IPS-NIHi11 (cell line): ENCODE data around the gene LCN10.
A peak's percentile ranks its signal among the peaks of the same experiment; 100 is the strongest.
"Not testable (repeated sequence)": the region's sequence is repeated elsewhere in the genome, so short reads cannot be mapped to it uniquely, and the experiment has no call there.

Experiments
- DNase-seq: peaks from one replicate; pipeline ENCODE4 v3.0.0; 2012; ENCODE audit warnings: mixed read lengths, low spot score

Gene LCN10

GRCh38 chr9:136742591-136743391, at the start of gene LCN10:
TSS of gene LCN10 (minus strand) at chr9:136742940. CDS start at chr9:136742903, 37 bp downstream.
- DNase-seq, result peak; percentile 92

GRCh38 chr9:136791516-136792276, 49.0 kb upstream of the LCN10 start:
- DNase-seq, result peak; percentile 76

DNA sequence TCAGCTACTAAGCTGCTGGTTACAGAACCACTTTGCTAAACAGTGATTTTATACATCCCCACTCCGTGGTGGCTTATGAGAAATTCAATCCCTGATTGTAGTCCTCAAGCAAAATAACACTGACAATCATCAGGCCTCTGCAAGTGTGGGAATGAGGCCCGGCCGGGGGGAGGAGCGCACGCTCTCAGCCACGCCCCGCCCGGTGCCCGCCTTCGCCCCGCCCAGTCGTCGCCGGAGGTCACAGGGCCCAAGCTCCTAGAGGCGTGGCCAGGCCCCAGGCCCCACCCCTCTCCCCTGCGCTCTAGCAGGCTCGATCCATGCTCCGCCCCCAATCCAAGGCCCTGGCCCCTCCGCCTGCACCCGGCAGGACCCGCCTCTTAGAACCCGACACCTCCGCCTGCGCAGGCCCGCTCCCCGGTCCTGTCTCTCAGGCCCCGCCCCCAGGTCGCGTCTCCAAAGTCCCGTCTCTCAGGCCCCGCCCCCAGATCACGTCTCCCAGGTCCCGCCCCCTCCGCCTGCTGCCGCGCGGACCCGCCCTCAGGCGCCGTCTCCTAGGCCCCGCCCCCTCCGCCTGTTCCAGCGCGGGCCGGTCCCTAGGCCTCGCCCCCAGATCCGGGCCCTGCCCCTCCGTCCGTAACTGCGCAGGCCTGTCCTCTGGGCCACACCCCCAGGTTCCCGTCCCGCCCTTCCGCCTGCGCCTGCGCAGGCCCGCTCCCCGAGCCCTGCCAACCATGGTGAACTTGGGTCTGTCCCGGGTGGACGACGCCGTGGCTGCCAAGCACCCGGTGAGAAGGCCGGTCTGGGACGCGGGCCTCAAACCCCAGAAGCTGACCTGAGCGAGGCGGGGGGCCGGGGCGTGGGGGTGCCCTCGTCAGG, 48.1 kb upstream of the LCN10 start, which contains the start of gene TMEM141:
Gene TMEM141 (plus strand): TSS at position 705 of the 876 bp plus-strand sequence. CDS start 27 bp downstream, at position 732.
- DNase-seq, result peak; percentile 93

GRCh38 chr9:136789523-136789937, 46.8 kb upstream of the LCN10 start:
- no peak for DNase-seq

GRCh38 chr9:136788644-136789522, 46.1 kb upstream of the LCN10 start:
- not testable (repeated sequence) for DNase-seq

DNA sequence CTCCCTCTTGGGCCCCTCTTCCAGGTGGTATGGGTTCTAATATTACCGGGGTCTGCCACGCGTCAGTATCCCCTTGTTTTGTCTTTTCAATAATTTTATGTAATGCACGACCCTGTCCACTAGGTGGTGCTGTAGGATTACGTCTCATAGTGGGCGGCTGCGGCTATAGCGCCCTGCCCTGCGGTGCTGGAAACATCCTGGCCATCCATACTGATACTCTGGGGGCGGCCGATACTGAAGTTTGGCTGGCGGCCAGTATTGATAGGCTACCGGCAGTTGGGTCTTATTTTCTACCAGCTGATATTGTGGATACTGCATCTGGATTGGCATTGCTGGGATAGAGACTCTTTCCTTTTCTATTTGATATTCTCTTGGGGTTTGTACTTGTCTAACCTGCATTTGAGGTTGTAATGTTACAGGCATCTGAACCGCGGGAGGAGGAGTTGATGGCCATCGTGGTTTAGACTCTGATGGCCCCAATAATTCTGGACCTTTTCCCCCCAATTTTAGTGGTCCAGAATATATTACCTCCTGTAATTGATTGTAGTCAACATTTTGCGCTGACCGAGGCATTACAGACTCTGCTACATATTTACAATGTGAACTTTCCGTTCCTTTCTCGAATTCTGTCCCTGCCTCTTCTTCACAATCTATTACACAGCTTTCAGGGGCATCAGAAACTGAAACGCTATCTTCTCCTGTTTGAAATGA, 45.1 kb upstream of the LCN10 start:
- peak; percentile 82 for DNase-seq

GRCh38 chr9:136786983-136787382, 44.2 kb upstream of the LCN10 start:
- DNase-seq, result not testable (repeated sequence)

DNA sequence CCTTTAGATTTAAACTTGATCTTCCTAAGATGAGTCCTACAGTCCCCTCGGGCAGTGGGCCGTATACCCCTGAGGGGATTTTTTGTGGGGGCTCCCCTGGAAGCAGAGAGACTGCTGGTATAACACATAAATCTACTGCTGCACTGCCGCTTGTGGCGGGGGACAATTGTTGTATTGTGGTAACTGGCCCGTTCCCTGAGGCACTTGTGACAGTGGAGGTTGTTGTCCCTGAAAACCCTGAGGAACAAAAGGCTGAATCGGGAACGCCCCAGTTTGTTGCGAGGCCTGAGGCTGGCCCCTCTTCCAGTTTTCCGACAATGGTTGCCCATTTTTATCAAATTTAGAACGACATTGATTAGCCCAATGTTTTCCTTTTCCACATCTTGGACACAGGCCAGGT, 43.7 kb upstream of the LCN10 start:
- no peak for DNase-seq

- not testable (repeated sequence) for DNase-seq
These were observed 43.0 kb upstream of the LCN10 start for GRCh38 chr9:136785565-136786355.

DNA sequence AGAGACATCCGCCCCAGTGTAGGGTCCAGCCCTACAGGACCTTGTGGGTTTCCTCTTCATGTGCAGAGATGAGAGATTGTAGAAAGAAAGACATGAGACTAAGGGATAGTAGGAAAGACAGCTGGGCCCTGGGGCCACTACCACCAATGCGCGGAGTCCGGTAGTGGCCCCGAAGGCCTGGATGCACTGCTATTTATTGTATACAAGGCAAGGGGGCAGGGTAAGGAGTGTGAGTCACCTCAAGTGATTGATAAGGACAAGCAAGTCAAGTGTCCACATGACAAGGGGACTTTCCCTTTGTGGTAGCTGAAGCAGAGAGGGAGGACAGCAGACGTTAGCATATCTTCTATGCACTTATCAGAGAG, 42.2 kb upstream of the LCN10 start:
- no peak for DNase-seq

GRCh38 chr9:136784249-136784996, 41.7 kb upstream of the LCN10 start:
- DNase-seq, result peak; percentile 31

- DNase-seq, result no peak
These were observed 39.7 kb upstream of the LCN10 start for GRCh38 chr9:136782452-136782851.

DNA sequence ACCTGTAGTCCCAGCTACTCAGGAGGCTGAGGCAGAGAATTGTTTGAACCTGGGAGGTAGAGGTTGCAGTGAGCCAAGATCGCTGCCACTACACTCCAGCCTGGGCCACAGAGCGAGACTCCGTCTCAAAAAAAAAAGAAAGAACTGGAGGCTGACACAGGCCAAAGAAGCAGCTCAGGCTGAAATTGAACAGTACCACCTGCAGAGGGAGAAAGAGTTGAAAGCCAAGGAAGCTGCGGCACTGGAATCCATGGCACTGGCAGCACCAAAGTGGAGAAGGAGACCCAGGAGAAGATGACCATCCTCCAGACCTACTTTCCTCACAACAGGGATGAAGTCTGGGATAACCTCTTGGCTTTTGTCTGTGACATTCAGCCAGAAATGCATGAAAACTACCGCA, 37.1 kb upstream of the LCN10 start:
- peak; percentile 8 for DNase-seq

GRCh38 chr9:136777359-136777758, 34.6 kb upstream of the LCN10 start:
- DNase-seq, result peak; percentile 1

GRCh38 chr9:136776947-136777346, 34.2 kb upstream of the LCN10 start:
- DNase-seq, result no peak

- DNase-seq, result no peak
These were observed 32.5 kb upstream of the LCN10 start for GRCh38 chr9:136775191-136775590.

DNA sequence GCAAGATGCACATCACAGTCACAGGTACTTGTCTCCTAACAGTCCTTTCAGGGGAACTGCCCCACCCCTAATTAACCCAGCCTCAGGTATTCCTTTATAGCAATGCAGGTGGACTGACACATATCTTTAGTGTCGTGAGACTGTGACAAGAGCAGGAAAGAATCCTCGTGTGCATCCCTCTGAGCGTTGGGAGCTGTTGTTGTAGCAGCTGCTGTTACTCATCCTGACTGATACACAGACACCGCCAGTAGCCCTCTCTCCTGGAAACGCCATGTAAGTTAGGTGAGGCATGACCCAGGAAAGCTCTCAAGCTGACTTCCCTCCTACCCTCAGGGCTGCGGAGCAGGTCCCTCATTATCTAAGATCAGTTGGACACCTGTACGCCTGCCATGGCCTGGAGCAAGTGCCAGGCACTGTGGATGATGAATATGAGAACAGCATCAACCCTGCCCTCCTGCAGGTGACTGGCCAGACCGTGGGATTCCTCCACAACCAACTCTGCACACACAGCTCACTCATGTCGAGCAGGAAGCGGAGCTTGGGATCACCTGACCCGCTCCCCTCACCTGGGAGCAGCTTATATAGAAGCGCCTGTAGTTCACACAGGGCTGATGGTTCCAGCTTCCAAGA, 31.8 kb upstream of the LCN10 start:
- no peak for DNase-seq

- peak; percentile 71 for DNase-seq
These were observed 30.8 kb upstream of the LCN10 start for GRCh38 chr9:136773386-136774044.
